Activated CD4-positive, CD25-positive, alpha-beta regulatory T cell treated with anti-CD3 and anti-CD28 coated beads, Interleukin-2, amount 50 U/mL, for 24 hours (primary cell): Measurements from ENCODE around the gene UQCRQ.
A peak's percentile ranks its signal among the peaks of the same experiment; 100 is the strongest.

ENCODE experiments used
- ATAC-seq, 2 donors: fragments of 150-1000 bp; cut with Tn5 transposase; one replicate each; pipeline ENCODE4 v1.10.0; 2021; ENCODE audit warnings: mild to moderate bottlenecking in 1 of 2, moderate library complexity in 1 of 2

Gene UQCRQ

GRCh38 chr5:132866342-132867045, at the start of gene UQCRQ, which contains the start of gene GDF9:
UQCRQ (plus strand) TSS chr5:132866642; CDS start chr5:132866882, 240 bp downstream.
GDF9 (minus strand) TSS chr5:132866469; CDS start chr5:132864533, 1,936 bp downstream.
- ATAC-seq = peak; percentile 99

- no peak for ATAC-seq
Measured at GRCh38 chr5:132817011-132817410, 49.4 kb upstream of the UQCRQ start.

GRCh38 chr5:132819468-132819867, 47.0 kb upstream of the UQCRQ start:
- ATAC-seq = no peak

- peak; percentile 87 to 90 for ATAC-seq
Measured at GRCh38 chr5:132820162-132820754, 46.2 kb upstream of the UQCRQ start.

GRCh38 chr5:132821350-132821749, 45.1 kb upstream of the UQCRQ start:
- ATAC-seq = no peak

GRCh38 chr5:132821791-132822190, 44.7 kb upstream of the UQCRQ start:
- ATAC-seq = no peak

GRCh38 chr5:132822650-132823480, 43.6 kb upstream of the UQCRQ start:
- ATAC-seq = no peak

GRCh38 chr5:132823481-132824050, 42.9 kb upstream of the UQCRQ start:
- no peak for ATAC-seq

GRCh38 chr5:132824426-132824825, 42.0 kb upstream of the UQCRQ start:
- no peak for ATAC-seq

GRCh38 chr5:132825033-132825833, 41.2 kb upstream of the UQCRQ start:
- no peak for ATAC-seq

- no peak for ATAC-seq
Measured at GRCh38 chr5:132825834-132826391, 40.5 kb upstream of the UQCRQ start.

- ATAC-seq = no peak
Measured at GRCh38 chr5:132826424-132827082, 39.9 kb upstream of the UQCRQ start.

- ATAC-seq = no peak
Measured at GRCh38 chr5:132827943-132828673, 38.3 kb upstream of the UQCRQ start.

GRCh38 chr5:132828846-132829494, 37.5 kb upstream of the UQCRQ start:
- ATAC-seq = no peak

- ATAC-seq = peak; percentile 91 to 92
Measured at GRCh38 chr5:132829742-132830435, 36.6 kb upstream of the UQCRQ start.

- ATAC-seq = peak; percentile 14 to 27
Measured at GRCh38 chr5:132830436-132831094, 35.9 kb upstream of the UQCRQ start, which contains the start of gene SHROOM1. SHROOM1 (minus strand) TSS chr5:132830647; CDS start chr5:132826140, 4,507 bp downstream.

GRCh38 chr5:132831095-132831860, 35.2 kb upstream of the UQCRQ start:
- ATAC-seq = no peak

GRCh38 chr5:132832612-132833011, 33.8 kb upstream of the UQCRQ start:
- no peak for ATAC-seq
